Prostate gland (tissue), 2 donors: ENCODE results near the gene ZMIZ1.

ENCODE experiments used
- CTCF ChIP-seq, 4 experiments: fragments of 200-600 bp in 2 of 4; fragments of 450-650 bp in 2 of 4; sonication (generic) in 2 of 4; IDR thresholded peaks; 1 replicate in 3 of 4; 2 replicates in 1 of 4; pipeline ENCODE4 v1.5.1; 2016 to 2019; ENCODE audit warnings: antibody characterized with exemption in 4 of 4, mild to moderate bottlenecking in 2 of 4, moderate library complexity in 2 of 4
- POLR2A ChIP-seq: fragments of 450-650 bp; IDR thresholded peaks from one replicate; pipeline ENCODE4 v1.6.1; 2016; ENCODE audit warnings: antibody characterized with exemption, mild to moderate bottlenecking
- POLR2AphosphoS5 ChIP-seq: sonication (generic); formaldehyde crosslinking; IDR thresholded peaks from one replicate; pipeline ENCODE4 v1.6.1; 2017; ENCODE audit warnings: antibody characterized with exemption

GRCh38 chr10:79149662-79150443 is 81.1 kb downstream of the ZMIZ1 start:
- no peak for TF ChIP-seq POLR2AphosphoS5
- no peak for TF ChIP-seq CTCF (IDR thresholded peaks at IDR 0.05)
- TF ChIP-seq POLR2A = no peak
